Measurements from ENCODE around the gene TPRX2. TPM values are rescaled to one million over a fixed set of nuclear protein-coding genes. Genes with fewer than 3 reads are reported as not detected.
"Not testable (repeated sequence)": the region's sequence is repeated elsewhere in the genome, so short reads cannot be mapped to it uniquely, and the experiment has no call there.

The TPRX2 gene
- total and polyA plus RNA-seq, 2 experiments from 2014 or later = not detected

- Histone ChIP-seq H3K27me3 (no peaks in the 10 kb centered on the region), H3K4me1 (ENCODE audit: low read depth) (no peaks in the 10 kb centered on the region), H3K27ac (no peak overlapping the region), H3K9me3 (ENCODE audit: low read depth) (no peaks in the 10 kb centered on the region), H3K4me3 (no peak overlapping the region), H3K36me3 (no peaks in the 10 kb centered on the region)
- TF ChIP-seq CTCF (IDR thresholded peaks at IDR 0.05; ENCODE audit: low read depth, low read length) = peak; percentile 99
- peak; percentile 81 to 91 for DNase-seq (ENCODE audit: low read depth in 1 of 2, low spot score in 1 of 2)
Measured at GRCh38 chr19:47863514-47863936, 4.5 kb downstream of the TPRX2 start.

- Histone ChIP-seq H3K27ac (no peak overlapping the region), H3K36me3 (no peaks in the 10 kb centered on the region), H3K9me3 (ENCODE audit: low read depth) (no peaks in the 10 kb centered on the region), H3K27me3 (no peaks in the 10 kb centered on the region), H3K4me3 (no peak overlapping the region), H3K4me1 (ENCODE audit: low read depth) (no peaks in the 10 kb centered on the region)
- TF ChIP-seq CTCF (IDR thresholded peaks at IDR 0.05; ENCODE audit: low read depth, low read length) = no peak
- no peak for DNase-seq (ENCODE audit: low read depth in 1 of 2, low spot score in 1 of 2)
Measured at GRCh38 chr19:47865166-47865565, 6.1 kb downstream of the TPRX2 start.

GRCh38 chr19:47878906-47879305, 19.9 kb downstream of the TPRX2 start:
- Histone ChIP-seq H3K9me3 (ENCODE audit: low read depth) (no peaks in the 10 kb centered on the region), H3K36me3 (no peaks in the 10 kb centered on the region), H3K27me3 (no peaks in the 10 kb centered on the region), H3K4me3 (no peak overlapping the region), H3K4me1 (ENCODE audit: low read depth) (no peaks in the 10 kb centered on the region), H3K27ac (no peak overlapping the region)
- no peak for DNase-seq (ENCODE audit: low read depth in 1 of 2, low spot score in 1 of 2)
- no peak for TF ChIP-seq CTCF (IDR thresholded peaks at IDR 0.05; ENCODE audit: low read depth, low read length)

- not testable (repeated sequence) for H3K36me3 ChIP-seq; H3K4me1 ChIP-seq (ENCODE audit: low read depth); DNase-seq (ENCODE audit: low read depth in 1 of 2, low spot score in 1 of 2); H3K4me3 ChIP-seq; H3K9me3 ChIP-seq (ENCODE audit: low read depth); H3K27me3 ChIP-seq; H3K27ac ChIP-seq
Measured at GRCh38 chr19:47879385-47879784, 20.4 kb downstream of the TPRX2 start.

GRCh38 chr19:47881757-47882156, 22.7 kb downstream of the TPRX2 start:
- H3K4me1 ChIP-seq (ENCODE audit: low read depth) = no peaks in the 10 kb centered on the region
- no peaks in the 10 kb centered on the region for H3K9me3 ChIP-seq (ENCODE audit: low read depth)
- no peak overlapping the region for H3K4me3 ChIP-seq
- TF ChIP-seq CTCF (IDR thresholded peaks at IDR 0.05; ENCODE audit: low read depth, low read length) = no peak
- DNase-seq (ENCODE audit: low read depth in 1 of 2, low spot score in 1 of 2) = no peak
- no peak overlapping the region for H3K27ac ChIP-seq
- H3K36me3 ChIP-seq = no peaks in the 10 kb centered on the region
- H3K27me3 ChIP-seq = no peaks in the 10 kb centered on the region

- no peaks in the 10 kb centered on the region for H3K36me3 ChIP-seq
- no peak overlapping the region for H3K4me3 ChIP-seq
- H3K27ac ChIP-seq = no peak overlapping the region
- no peak for TF ChIP-seq CTCF (IDR thresholded peaks at IDR 0.05; ENCODE audit: low read depth, low read length)
- H3K4me1 ChIP-seq (ENCODE audit: low read depth) = no peaks in the 10 kb centered on the region
- H3K27me3 ChIP-seq = no peaks in the 10 kb centered on the region
- H3K9me3 ChIP-seq (ENCODE audit: low read depth) = no peaks in the 10 kb centered on the region
- no peak for DNase-seq (ENCODE audit: low read depth in 1 of 2, low spot score in 1 of 2)
Measured at GRCh38 chr19:47882890-47883289, 23.9 kb downstream of the TPRX2 start.
